Measurements from ENCODE around the gene TMEM43. TPM values are rescaled to one million over a fixed set of nuclear protein-coding genes. Genes with fewer than 3 reads are reported as not detected.

The TMEM43 gene
- polyA plus RNA-seq, 1 of the 3 experiments (the other 2 are of a cell fraction) = 105 TPM

DNA sequence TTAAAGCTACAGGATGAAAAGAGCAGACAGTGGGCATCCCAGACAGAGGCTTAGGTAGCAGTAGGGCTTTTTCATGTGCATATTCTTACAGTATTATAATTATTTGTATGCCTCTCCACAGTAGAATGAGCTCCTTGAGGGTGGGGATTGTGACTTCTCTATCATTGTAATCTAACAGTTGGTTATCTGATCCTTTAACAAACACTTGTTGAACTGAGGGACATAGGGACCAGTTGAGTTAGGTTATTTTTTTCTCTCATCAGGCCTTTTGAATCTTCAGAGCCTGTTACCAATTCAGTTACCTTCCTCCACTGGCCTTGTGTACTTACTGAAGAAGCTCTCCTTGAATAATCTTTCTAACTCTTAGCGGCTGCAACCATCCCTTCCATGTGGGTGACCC is 54.9 kb downstream of the TMEM43 start (continued):
- TF ChIP-seq, protein P1, sequence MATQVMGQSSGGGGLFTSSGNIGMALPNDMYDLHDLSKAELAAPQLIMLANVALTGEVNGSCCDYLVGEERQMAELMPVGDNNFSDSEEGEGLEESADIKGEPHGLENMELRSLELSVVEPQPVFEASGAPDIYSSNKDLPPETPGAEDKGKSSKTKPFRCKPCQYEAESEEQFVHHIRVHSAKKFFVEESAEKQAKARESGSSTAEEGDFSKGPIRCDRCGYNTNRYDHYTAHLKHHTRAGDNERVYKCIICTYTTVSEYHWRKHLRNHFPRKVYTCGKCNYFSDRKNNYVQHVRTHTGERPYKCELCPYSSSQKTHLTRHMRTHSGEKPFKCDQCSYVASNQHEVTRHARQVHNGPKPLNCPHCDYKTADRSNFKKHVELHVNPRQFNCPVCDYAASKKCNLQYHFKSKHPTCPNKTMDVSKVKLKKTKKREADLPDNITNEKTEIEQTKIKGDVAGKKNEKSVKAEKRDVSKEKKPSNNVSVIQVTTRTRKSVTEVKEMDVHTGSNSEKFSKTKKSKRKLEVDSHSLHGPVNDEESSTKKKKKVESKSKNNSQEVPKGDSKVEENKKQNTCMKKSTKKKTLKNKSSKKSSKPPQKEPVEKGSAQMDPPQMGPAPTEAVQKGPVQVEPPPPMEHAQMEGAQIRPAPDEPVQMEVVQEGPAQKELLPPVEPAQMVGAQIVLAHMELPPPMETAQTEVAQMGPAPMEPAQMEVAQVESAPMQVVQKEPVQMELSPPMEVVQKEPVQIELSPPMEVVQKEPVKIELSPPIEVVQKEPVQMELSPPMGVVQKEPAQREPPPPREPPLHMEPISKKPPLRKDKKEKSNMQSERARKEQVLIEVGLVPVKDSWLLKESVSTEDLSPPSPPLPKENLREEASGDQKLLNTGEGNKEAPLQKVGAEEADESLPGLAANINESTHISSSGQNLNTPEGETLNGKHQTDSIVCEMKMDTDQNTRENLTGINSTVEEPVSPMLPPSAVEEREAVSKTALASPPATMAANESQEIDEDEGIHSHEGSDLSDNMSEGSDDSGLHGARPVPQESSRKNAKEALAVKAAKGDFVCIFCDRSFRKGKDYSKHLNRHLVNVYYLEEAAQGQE (IDR thresholded peaks at IDR 0.05; ENCODE audit: low read depth, low read length) = no peak
- TF ChIP-seq, protein P2, sequence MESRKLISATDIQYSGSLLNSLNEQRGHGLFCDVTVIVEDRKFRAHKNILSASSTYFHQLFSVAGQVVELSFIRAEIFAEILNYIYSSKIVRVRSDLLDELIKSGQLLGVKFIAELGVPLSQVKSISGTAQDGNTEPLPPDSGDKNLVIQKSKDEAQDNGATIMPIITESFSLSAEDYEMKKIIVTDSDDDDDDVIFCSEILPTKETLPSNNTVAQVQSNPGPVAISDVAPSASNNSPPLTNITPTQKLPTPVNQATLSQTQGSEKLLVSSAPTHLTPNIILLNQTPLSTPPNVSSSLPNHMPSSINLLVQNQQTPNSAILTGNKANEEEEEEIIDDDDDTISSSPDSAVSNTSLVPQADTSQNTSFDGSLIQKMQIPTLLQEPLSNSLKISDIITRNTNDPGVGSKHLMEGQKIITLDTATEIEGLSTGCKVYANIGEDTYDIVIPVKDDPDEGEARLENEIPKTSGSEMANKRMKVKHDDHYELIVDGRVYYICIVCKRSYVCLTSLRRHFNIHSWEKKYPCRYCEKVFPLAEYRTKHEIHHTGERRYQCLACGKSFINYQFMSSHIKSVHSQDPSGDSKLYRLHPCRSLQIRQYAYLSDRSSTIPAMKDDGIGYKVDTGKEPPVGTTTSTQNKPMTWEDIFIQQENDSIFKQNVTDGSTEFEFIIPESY (IDR thresholded peaks at IDR 0.05; ENCODE audit: borderline replicate concordance, low read depth) = no peak
- TF ChIP-seq CTCF (IDR thresholded peaks at IDR 0.05) (no peak), RAD21 (IDR thresholded peaks at IDR 0.05; ENCODE audit: low read length) (no peak), MXI1 (IDR thresholded peaks at IDR 0.05; ENCODE audit: low read depth, low read length) (no peak), GATA2 (CRISPR knock-in tag; IDR thresholded peaks at IDR 0.05) (no peak)

DNA sequence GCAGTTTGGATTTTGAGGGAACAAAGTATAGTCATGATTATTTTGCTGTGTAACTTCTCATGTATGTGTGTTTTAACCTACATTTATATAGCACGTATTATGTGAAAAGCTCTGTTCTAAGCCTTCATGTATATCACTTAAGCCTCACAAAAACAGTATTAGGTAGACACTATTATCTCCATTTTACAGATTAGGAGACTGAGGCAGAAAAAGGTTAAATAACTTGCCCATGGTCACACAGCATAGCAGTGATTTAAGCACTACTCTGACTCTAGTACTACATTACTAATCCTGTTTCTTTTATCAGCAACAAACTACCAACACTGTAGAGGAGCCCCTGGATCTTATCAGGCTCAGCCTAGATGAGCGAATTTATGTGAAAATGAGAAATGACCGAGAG is 56.4 kb downstream of the TMEM43 start:
- H3F3A ChIP-seq (replicated peaks; ENCODE audit: insufficient read depth) = no peaks in the 10 kb centered on the region
- ChIA-PET POLR2A (no interaction called here), CTCF (interaction anchor here (3.1 kb wide), 1 partner anchor 23 kb away, joined by 28 read pairs; no protein-coding TSS in a partner anchor)
- H3K9me2 ChIP-seq = no peaks in the 10 kb centered on the region
- H3K4me1 ChIP-seq (ENCODE audit: control insufficient read depth in 1 of 2, insufficient read depth in 2 of 2, low read depth in 1 of 2, low read length in 1 of 2) = peaks cover 10 to 12% of the 10 kb centered on the region in 2 experiments; a peak in 3 of 4 replicates
- no peak overlapping the region for H3K9ac ChIP-seq
- no peaks in the 10 kb centered on the region for H3K9me3 ChIP-seq
- DNase-seq = no peak
- peaks cover 29 to 35% of the 10 kb centered on the region in 2 experiments for H3K36me3 ChIP-seq (replicated peaks in 1 of 2; ENCODE audit: control insufficient read depth in 1 of 2, insufficient read depth in 2 of 2, low read length in 1 of 2)
- H3K4me2 ChIP-seq = no peak overlapping the region
- 97% methylated on average over 3 of the region's 3 CpGs for WGBS (ENCODE audit: low lambda C conversion rate)
- peaks cover 61% of the 10 kb centered on the region for H3K79me2 ChIP-seq (ENCODE audit: insufficient read depth)
- no peak overlapping the region for H2AFZ ChIP-seq (ENCODE audit: low read depth)
- H3K27ac ChIP-seq (ENCODE audit: low read depth in 2 of 2, low read length in 1 of 2) = no peak overlapping the region
- H3K27me3 ChIP-seq (ENCODE audit: insufficient read depth) = no peaks in the 10 kb centered on the region
- H3K4me3 ChIP-seq (ENCODE audit: low read depth in 2 of 2, low read length in 1 of 2) = no peak overlapping the region
- peaks cover under 1% of the 10 kb centered on the region; the same call in 1 of the 2 replicates for H4K20me1 ChIP-seq (ENCODE audit: insufficient read depth)
- TF ChIP-seq NFIC (IDR thresholded peaks at IDR 0.05; ENCODE audit: borderline replicate concordance) = no peak
- TF ChIP-seq, protein P1 (IDR thresholded peaks at IDR 0.05; ENCODE audit: low read depth, low read length) = no peak
- TF ChIP-seq EZH2phosphoT487 (IDR thresholded peaks at IDR 0.05; ENCODE audit: borderline replicate concordance, low read depth) = no peak
- TF ChIP-seq RCOR1 (IDR thresholded peaks at IDR 0.05; ENCODE audit: low read length) = no peak
- TF ChIP-seq MAX (IDR thresholded peaks at IDR 0.05; ENCODE audit: low read depth) = no peak
- TF ChIP-seq CTCF (IDR thresholded peaks at IDR 0.05) = no peak
- no peak for TF ChIP-seq YY1 (IDR thresholded peaks at IDR 0.05; ENCODE audit: low read depth)
- TF ChIP-seq NRF1 (IDR thresholded peaks at IDR 0.05; ENCODE audit: low read depth, low read length) = no peak
- TF ChIP-seq, protein P2 (IDR thresholded peaks at IDR 0.05; ENCODE audit: borderline replicate concordance, low read depth) = no peak
- no peak for TF ChIP-seq GABPA (IDR thresholded peaks at IDR 0.05; ENCODE audit: low read depth)
